GM19099 (cell line): ENCODE results near the gene PIGS.

Source experiments
- POLR2A ChIP-seq: IDR thresholded peaks from 3 replicates; pipeline ENCODE4 v1.6.1; 2011; ENCODE audit warnings: low read depth; ENCODE audit not compliant: insufficient read length; ENCODE audit errors: extremely low read depth

The PIGS gene

DNA sequence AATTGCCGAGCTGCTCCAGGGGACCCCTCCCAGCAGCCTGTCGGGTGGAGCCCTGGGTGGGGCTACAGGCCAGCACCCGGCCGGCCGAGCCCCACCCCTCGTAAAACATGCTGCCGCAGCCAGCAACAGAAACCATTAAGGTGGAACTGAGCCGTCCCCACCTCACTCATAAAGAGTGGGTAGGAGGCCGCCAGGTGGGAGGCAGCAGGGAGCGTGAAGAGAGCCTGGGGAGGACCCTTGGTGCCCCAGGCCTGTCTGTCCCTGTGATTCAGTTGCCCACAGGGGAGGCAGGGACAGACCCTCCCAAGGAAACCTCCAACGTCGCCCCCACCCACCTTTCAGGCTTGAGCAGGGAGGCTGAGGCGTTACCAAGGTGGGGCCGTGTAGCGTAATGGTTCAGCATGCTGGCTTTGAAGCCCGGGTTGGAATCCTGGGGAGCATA is 56.7 kb downstream of the PIGS start:
- no peak for TF ChIP-seq POLR2A

DNA sequence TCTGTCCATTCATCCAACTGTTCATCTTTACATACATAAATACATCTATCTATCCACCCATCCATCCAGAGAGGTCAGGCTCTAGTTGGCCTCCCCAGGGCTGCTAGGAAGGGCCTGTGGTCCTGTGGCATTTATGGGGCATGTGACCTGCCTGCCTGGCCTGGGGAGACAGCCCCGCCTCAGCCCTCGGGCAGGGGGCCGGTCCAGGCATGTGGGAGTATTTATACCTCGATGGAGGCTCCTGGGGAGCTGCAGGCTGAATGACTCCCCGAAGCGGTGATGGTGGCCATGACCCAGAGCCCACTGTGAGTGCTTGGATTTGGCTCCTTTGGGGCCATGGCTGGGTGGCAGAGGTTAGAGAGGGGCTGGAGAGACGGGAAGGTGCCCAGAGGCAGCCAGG is 57.8 kb downstream of the PIGS start:
- TF ChIP-seq POLR2A, result no peak

DNA sequence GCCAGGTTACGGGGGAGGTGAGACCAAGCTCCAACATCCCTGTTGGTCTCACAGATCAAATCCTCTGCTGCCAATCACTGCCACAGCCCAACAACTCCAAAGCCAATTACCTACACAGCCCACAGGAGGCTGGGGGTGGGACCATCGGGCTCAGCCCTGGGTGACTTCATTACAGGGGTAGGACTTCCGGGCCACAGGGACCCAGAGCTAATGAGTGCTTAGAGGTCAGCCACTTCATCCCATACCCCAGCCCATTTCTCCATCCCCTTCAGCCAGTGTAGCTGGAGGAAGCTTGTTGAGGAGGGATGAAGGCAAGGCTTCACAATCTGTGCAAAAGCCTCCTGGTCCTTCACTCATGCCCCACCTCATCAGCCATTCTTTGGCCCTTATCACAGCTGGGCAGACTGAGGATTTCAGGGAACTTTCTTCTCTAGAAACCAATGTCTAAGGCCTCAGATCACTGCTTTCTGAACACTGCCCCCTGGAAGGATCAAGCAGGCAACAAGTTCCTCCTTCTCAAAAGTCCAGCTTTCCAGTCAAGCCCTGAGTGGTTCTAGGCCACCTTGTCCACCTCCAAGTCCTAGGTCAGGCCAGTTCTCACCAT is 59.4 kb downstream of the PIGS start:
- no peak for TF ChIP-seq POLR2A

DNA sequence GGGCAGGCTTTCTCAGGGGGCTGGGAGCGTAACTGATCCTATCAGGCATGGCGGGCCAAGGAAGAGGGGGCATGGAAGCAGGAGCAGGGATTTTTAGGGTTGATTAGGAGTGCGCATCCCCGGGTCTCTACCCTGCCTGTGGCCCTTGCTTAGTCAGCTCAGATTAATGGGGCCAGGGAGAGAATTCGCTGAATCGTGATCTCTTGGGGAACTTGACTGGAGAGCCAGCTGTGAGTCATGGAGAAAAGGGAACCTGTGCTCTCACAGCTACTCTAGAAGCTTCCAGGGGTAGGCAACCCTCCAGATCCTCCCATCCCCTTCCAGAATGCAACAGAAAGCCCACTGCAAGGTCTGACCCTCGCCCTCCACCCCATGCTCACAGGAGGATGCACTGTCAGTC is 61.5 kb downstream of the PIGS start:
- TF ChIP-seq POLR2A, result no peak

DNA sequence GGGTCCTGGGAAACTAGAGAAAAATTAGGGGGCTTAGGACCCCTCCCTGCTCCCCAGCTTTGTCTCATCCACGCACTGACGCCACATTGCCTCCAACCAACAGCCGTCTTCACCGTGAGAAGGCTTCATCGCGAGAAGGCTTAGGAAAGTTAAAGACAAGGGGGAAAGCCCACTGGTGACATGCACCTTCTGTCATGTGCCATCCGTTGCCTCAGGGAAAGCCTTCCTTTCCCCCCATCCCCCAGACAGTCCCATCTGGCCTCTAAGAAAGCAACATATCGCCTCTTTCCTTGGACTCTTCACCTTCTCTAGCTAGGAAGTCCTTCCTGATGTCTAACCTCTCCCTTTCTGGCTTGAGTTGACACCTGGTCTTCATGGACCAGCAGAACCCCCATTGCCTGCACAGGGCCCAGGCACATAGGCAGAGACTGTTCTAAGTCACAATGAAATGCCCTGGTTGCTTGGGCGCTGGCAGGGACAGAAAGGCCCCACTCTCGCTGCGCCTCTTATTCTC is 63.1 kb downstream of the PIGS start:
- no peak for TF ChIP-seq POLR2A

DNA sequence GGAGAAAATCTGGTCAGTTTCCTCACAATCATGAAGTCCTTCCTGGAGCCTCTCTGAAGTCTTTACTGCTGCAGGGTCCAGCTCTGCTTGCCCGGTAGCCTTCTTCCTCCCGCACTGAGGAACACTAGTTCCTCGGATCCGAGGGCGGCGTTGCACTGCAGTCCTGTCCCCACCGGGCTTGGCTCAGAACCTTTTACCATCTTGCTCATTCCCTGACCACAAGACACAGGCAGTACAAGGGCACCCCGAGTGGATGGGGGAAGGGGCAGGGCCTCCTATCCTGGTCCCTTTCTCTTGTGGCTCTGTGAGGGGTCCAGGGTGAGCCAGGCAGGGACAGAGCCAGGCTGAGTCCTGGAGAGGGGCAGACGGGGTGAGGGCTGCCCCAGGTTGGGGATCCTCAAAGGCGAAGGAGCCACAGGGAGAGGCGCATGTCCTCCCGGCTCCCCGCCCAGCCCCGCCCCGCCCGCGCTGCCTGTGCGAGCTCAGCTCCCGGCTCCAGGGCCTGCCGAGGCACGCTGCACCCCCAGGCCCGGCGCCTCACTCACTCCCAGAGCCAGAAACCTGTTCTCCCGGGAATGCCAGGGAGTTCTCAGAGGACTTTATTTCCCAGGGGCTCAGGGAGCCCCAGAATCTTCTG is 63.6 kb downstream of the PIGS start:
- no peak for TF ChIP-seq POLR2A

DNA sequence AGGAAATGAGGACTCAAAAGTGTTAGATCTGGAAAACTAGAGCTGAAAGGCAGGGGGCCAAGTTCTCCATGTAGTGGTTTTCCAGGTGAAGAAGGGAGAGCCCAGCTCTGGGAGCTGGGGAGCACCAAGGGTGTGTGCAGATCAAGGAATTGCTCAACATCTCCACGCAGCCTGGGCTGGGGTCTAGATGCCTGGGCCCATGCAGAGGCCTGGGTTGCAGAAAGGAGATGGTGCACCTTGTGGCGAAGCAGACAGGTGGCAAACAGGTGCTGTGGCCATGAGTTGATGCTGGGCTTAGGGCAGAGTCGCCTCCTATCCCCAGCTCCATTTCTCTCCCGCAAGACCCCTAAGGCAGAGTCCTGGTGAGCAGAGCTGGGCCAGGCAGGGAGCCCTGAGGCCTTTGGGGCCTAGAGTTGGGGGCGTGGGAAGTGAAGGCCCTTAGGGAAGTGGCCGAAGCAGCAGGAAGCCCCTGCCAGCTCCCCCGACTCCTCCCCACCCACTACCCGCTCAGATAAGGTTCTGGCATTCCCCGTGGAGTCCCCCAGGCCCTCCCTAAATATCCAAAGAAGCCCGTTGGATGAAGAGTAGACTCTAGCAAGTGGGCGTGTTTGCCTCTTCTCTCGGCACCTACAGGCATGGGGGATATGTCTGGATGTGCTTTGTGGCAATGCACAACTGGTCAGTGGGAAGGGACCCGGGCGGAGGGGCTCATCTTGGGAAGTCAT is 64.4 kb downstream of the PIGS start:
- no peak for TF ChIP-seq POLR2A

DNA sequence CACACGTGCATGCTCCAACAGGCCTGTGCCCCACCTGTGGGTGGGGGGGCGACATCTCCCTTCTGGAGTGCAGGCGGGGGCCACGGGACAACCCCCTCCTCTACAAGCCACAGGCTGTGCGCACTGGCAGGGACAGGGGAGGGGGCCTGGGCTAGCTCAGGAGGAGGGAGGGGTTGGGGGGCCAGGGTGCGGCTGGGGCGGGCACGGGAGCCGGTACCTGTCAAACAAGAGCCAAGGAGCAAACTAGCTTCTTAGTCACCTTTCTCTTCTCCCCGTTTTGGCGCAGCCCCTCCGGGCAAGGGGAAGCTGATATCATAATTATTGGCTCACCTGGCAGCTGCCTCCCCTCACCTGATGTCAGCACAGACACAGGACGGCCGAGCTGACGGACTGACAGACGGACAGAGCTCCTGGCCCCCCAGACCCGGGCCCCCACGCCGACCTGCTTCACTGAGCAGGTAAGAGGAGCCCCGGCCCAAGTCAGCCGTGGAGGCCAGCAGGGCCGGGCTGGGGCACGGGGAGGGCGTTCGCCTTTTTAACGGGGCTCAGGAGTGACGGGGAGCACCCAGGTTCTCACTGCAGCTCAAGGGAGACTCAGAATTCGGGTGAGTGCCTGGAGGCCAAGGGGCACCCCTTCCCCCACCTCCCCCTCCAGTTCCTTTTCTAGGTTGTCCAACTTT is 65.2 kb downstream of the PIGS start, which contains the start of gene FOXN1:
Gene FOXN1, plus strand, starts transcription at position 363 of the 680 bp plus-strand sequence. CDS start 17,622 bp downstream, outside the sequence.
- no peak for TF ChIP-seq POLR2A

DNA sequence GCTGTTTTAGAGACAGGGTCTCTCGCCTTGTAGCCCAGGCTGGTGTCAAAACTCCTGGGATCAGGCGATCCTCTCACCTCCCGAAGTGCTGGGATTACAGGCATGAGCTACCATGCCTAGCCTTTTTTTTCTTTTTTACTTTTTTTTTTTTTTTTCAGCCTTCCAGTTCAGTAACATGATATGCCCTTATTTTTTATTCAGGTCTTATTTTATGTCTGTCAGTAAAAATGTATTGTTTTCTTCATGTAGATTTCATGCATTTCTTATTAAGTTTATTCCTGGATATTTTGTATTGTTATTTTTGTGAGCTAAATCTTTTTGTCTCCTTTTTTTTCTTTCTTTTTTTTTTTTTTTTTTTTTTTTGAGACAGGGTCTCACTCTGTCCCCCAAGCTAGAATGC is 67.9 kb downstream of the PIGS start:
- TF ChIP-seq POLR2A, result no peak
